ENCODE data around the gene DES. TPM values are rescaled to one million over a fixed set of nuclear protein-coding genes. Genes with fewer than 3 reads are reported as not detected.

The DES gene
- total and polyA plus RNA-seq, 2 of the 13 experiments (the other 11 are each of a cell fraction or from before 2014, with no cell fraction given) = not detected

- peak; percentile 76; the same call in 1 of the 2 replicates for TF ChIP-seq ZNF776 (CRISPR knock-in tag; IDR thresholded peaks at IDR 0.05)
- peak; percentile 40; the same call in 1 of the 2 replicates for TF ChIP-seq RFXAP (CRISPR knock-in tag; IDR thresholded peaks at IDR 0.05; ENCODE audit: borderline replicate concordance)
- no peak for TF ChIP-seq ZSCAN29 (CRISPR knock-in tag; conservative IDR thresholded peaks at IDR 0.05)
- peak; percentile 54 for TF ChIP-seq HOXA3 (CRISPR knock-in tag; IDR thresholded peaks at IDR 0.05)
- TF ChIP-seq ZBTB39 (CRISPR knock-in tag; IDR thresholded peaks at IDR 0.05) = 0 out of 2 replicates have a peak, but pooled peaks have one; percentile 19
- TF ChIP-seq, protein P1, sequence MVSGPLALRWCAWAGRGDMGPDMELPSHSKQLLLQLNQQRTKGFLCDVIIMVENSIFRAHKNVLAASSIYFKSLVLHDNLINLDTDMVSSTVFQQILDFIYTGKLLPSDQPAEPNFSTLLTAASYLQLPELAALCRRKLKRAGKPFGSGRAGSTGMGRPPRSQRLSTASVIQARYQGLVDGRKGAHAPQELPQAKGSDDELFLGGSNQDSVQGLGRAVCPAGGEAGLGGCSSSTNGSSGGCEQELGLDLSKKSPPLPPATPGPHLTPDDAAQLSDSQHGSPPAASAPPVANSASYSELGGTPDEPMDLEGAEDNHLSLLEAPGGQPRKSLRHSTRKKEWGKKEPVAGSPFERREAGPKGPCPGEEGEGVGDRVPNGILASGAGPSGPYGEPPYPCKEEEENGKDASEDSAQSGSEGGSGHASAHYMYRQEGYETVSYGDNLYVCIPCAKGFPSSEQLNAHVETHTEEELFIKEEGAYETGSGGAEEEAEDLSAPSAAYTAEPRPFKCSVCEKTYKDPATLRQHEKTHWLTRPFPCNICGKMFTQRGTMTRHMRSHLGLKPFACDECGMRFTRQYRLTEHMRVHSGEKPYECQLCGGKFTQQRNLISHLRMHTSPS (CRISPR knock-in tag; IDR thresholded peaks at IDR 0.05; ENCODE audit: low read depth) = peak; percentile 26; the same call in 1 of the 2 replicates
- TF ChIP-seq ZNF770 (CRISPR knock-in tag; IDR thresholded peaks at IDR 0.05) = 0 out of 2 replicates have a peak, but pooled peaks have one; percentile 34
- TF ChIP-seq ZNF235 (CRISPR knock-in tag; IDR thresholded peaks at IDR 0.05; ENCODE audit: borderline replicate concordance) = peak; percentile 32; the same call in 1 of the 2 replicates
- TF ChIP-seq TEAD3 (CRISPR knock-in tag; optimal IDR thresholded peaks at IDR 0.05; ENCODE audit: borderline replicate concordance) = peak; percentile 35
- peak; percentile 90 for TF ChIP-seq ZNF687 (CRISPR knock-in tag; IDR thresholded peaks at IDR 0.05)
- TF ChIP-seq ZFAT (CRISPR knock-in tag; conservative IDR thresholded peaks at IDR 0.05) = peak; percentile 61; the same call in 1 of the 2 replicates
- TF ChIP-seq ZNF615 (CRISPR knock-in tag; IDR thresholded peaks at IDR 0.05; ENCODE audit: borderline replicate concordance) = peak; percentile 72; the same call in 1 of the 2 replicates
- peak; percentile 68; the same call in 1 of the 2 replicates for TF ChIP-seq PITX1 (CRISPR knock-in tag; IDR thresholded peaks at IDR 0.05)
- TF ChIP-seq SIX1 (CRISPR knock-in tag; IDR thresholded peaks at IDR 0.05; ENCODE audit: borderline replicate concordance) = 0 out of 2 replicates have a peak, but pooled peaks have one; percentile 37
- 0 out of 2 replicates have a peak, but pooled peaks have one; percentile 66 for TF ChIP-seq ZFP41 (CRISPR knock-in tag; IDR thresholded peaks at IDR 0.05; ENCODE audit: borderline replicate concordance)
- TF ChIP-seq, protein P2, sequence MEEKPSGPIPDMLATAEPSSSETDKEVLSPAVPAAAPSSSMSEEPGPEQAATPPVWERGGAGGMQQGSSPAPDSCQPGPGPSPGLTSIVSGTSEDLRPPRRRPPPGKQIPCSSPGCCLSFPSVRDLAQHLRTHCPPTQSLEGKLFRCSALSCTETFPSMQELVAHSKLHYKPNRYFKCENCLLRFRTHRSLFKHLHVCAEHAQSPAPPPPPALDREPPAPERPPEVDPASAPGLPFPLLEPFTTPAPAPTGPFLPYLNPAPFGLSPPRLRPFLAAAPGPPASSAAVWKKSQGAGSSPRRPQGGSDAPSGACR (CRISPR knock-in tag; IDR thresholded peaks at IDR 0.05) = peak; percentile 83; the same call in 1 of the 2 replicates
Observed at GRCh38 chr2:219387306-219388120, 30.7 kb upstream of the DES start, which contains the start of gene DNPEP (continued).

All from HepG2 (cell line).